Nucleus accumbens (tissue), 56 donors: ENCODE data around the gene ADAMTSL4.

Experiments used
- DNase-seq, 56 donors: peaks; one replicate each; lab custom pipeline; 2025; lab: John Stamatoyannopoulos, UW

ADAMTSL4 gene

GRCh38 chr1:150548632-150549495 lies at the start of gene ADAMTSL4:
ADAMTSL4 (plus strand) TSS chr1:150549408; CDS start chr1:150552289, 2,881 bp downstream.
- peak in 8 of 56 donors; percentile 8 to 43 (median 22) for DNase-seq

- DNase-seq, result no peak
Observed at GRCh38 chr1:150505431-150505830, 43.8 kb upstream of the ADAMTSL4 start.

GRCh38 chr1:150507912-150508864 lies 41.0 kb upstream of the ADAMTSL4 start, which contains the start of gene ECM1:
ECM1 (plus strand) TSS chr1:150508109; CDS start chr1:150508210, 101 bp downstream.
- DNase-seq, result peak in 19 of 56 donors; percentile 1 to 49 (median 19)

- DNase-seq, result no peak
Observed at GRCh38 chr1:150508982-150509381, 40.2 kb upstream of the ADAMTSL4 start.

- DNase-seq, result no peak
Observed at GRCh38 chr1:150511551-150511950, 37.7 kb upstream of the ADAMTSL4 start.

- DNase-seq, result no peak
Observed at GRCh38 chr1:150511985-150512660, 37.1 kb upstream of the ADAMTSL4 start.

- no peak for DNase-seq
Observed at GRCh38 chr1:150512846-150513245, 36.4 kb upstream of the ADAMTSL4 start.

- no peak for DNase-seq
Observed at GRCh38 chr1:150513351-150513791, 35.8 kb upstream of the ADAMTSL4 start.

- DNase-seq, result no peak
Observed at GRCh38 chr1:150514260-150514659, 34.9 kb upstream of the ADAMTSL4 start.

GRCh38 chr1:150514913-150515327 lies 34.3 kb upstream of the ADAMTSL4 start:
- no peak for DNase-seq

- DNase-seq, result peak; percentile 70 to 98 (median 94)
Observed at GRCh38 chr1:150515328-150516049, 33.7 kb upstream of the ADAMTSL4 start, which contains the start of gene FALEC. FALEC (plus strand) TSS chr1:150515752.

- DNase-seq, result peak in 24 of 56 donors; percentile 4 to 44 (median 26)
Observed at GRCh38 chr1:150516050-150516591, 33.1 kb upstream of the ADAMTSL4 start.

GRCh38 chr1:150516616-150517015 lies 32.6 kb upstream of the ADAMTSL4 start:
- DNase-seq, result no peak

- DNase-seq, result no peak
Observed at GRCh38 chr1:150521196-150521968, 27.8 kb upstream of the ADAMTSL4 start.

- DNase-seq, result no peak
Observed at GRCh38 chr1:150525348-150525747, 23.9 kb upstream of the ADAMTSL4 start.

- DNase-seq, result no peak
Observed at GRCh38 chr1:150528196-150528595, 21.0 kb upstream of the ADAMTSL4 start.

GRCh38 chr1:150529017-150529416 lies 20.2 kb upstream of the ADAMTSL4 start:
- no peak for DNase-seq

GRCh38 chr1:150530491-150531159 lies 18.6 kb upstream of the ADAMTSL4 start:
- no peak for DNase-seq
